Measurements from ENCODE around the gene RENBP.

The RENBP gene

GRCh38 chrX:153925739-153926551 lies 18.5 kb downstream of the RENBP start, which contains the start of gene ARHGAP4:
Gene ARHGAP4, minus strand, starts transcription at chrX:153926264. Its CDS starts 62 bp downstream, at chrX:153926202.
- TF ChIP-seq CTCF (IDR thresholded peaks at IDR 0.05; ENCODE audit: insufficient read depth, low read depth, low read length, missing control alignments) = no peak
- H3K4me3 ChIP-seq (ENCODE audit: low read depth, low read length) = peak within 1 kb of the TSS; percentile 87
- DNase-seq (ENCODE audit: low read depth) = peak; percentile 67

- DNase-seq (ENCODE audit: low read depth) = peak; percentile 81
- TF ChIP-seq CTCF (IDR thresholded peaks at IDR 0.05; ENCODE audit: insufficient read depth, low read depth, low read length, missing control alignments) = no peak
- peak overlapping the region; percentile 87 for H3K4me3 ChIP-seq (ENCODE audit: low read depth, low read length)
These were observed 19.1 kb downstream of the RENBP start for GRCh38 chrX:153925387-153925738.

- peak overlapping the region; percentile 87 for H3K4me3 ChIP-seq (ENCODE audit: low read depth, low read length)
- DNase-seq (ENCODE audit: low read depth) = peak; percentile 69
- TF ChIP-seq CTCF (IDR thresholded peaks at IDR 0.05; ENCODE audit: insufficient read depth, low read depth, low read length, missing control alignments) = peak; percentile 24
These were observed 20.1 kb downstream of the RENBP start for GRCh38 chrX:153924149-153924861.

DNA sequence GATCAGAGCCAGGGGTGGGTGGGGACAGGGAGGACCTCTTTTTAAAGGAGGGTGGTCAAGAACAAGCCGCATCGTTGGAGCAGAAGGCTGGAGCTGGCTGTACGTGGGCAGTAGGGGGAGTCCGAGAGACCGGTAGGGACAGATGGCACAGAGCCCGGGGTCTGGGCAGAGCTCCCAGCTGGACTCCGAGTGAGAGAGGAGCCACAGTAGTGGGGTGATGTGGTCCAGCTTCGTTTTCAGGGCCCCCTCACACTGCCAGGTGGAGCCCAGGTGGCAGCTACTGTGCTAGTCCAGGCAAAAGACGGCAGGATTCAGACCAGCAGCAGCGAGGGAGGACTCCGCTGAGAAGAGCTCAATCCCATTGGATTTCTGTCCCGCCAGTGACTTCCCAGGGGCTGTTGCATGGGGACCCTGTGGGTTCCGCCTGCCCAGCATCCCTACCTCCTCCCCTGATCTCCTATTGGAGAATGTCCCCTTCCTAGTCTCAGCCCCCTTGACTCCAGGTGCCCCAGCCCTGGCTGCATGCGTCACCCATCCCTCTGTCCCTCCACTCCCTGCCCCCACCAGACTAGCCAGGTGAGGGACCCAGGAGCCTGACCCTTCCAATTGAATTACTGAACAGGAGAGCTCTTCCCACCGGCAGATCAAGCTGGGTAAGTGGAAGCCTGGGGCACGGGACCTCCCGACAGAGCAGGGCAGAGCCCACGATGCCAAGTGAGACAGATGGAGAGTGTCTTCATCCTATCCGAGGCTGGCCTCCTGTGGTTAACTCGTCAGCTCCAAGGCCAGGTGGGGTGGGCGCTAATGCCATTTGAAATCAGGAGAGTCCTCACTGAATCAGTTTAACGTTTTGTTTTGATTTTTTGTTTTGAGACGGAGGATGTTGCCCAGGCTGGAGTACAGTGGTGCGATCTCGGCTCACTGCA lies 21.2 kb downstream of the RENBP start:
- DNase-seq (ENCODE audit: low read depth) = no peak

GRCh38 chrX:153921511-153922446 lies 22.7 kb downstream of the RENBP start:
- no peak for DNase-seq (ENCODE audit: low read depth)
- H3K4me3 ChIP-seq (ENCODE audit: low read depth, low read length) = no peak overlapping the region
- no peak for TF ChIP-seq CTCF (IDR thresholded peaks at IDR 0.05; ENCODE audit: insufficient read depth, low read depth, low read length, missing control alignments)

More for the DNA sequence above, 21.2 kb downstream of the RENBP start:
- TF ChIP-seq CTCF (IDR thresholded peaks at IDR 0.05; ENCODE audit: insufficient read depth, low read depth, low read length, missing control alignments) = no peak
- H3K4me3 ChIP-seq (ENCODE audit: low read depth, low read length) = no peak overlapping the region
